SH-SY5Y (cell line): ENCODE data around the gene STK35.

Experiments
- GATA2 ChIP-seq: IDR thresholded peaks from 2 replicates; pipeline ENCODE4 v1.6.1; 2011; ENCODE audit warnings: mild to moderate bottlenecking, low read depth, low read length
- GATA3 ChIP-seq: IDR thresholded peaks from 2 replicates; pipeline ENCODE4 v1.6.1; 2011; ENCODE audit warnings: low read depth, mild to moderate bottlenecking, low read length, moderate library complexity

DNA sequence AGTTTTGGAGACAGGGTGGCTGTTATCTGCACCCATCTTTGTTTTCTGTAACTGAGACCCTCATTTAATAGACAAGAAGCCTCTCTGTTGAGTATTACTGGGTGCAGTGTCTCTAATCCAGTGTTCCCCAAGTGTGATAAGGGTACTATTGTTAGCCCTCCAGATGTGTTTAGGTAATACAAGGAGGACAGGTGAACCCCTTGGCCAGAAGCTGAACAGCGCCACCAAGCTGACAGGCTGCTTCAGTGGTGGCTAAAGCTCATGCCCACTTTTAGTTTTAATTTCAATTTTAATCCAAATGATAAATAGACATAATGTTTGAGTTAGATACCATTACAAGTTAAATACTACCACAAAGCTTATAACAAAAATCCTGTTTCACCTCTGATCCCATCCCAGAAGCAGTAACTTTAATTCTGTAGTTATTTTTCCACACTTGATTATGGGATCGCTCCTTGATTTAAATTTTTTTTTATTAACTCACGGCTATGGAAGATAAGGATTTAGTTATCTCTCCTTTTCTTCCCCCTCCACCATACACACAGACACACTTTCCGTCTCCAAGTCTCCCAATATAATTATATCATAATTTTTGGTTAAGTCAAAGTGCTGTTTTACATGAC, 8.4 kb upstream of the STK35 start:
- TF ChIP-seq GATA3 (no peak), GATA2 (0 out of 2 replicates have a peak, but pooled peaks have one; percentile 7)
